ENCODE measurements around the gene KDM4C.

DNA sequence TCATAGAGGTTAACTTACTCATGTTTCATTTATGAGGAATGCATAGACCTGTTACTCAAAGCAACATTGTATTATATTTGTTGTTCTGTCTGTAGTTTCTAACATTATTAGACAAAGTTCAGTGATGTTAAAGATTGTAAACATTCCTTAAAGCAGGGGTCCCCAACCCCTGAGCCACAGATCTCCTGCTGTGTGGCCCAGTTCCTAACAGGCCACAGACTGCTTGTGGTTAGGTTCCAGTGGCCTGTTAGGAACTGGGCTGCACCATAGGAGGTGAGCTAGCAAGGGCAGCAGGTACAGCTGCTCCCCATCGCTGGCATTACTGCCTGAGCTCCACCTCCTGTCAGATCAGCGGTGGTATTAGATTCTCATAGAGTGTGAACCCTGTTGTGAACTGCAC is 181.1 kb downstream of the KDM4C start:
- TF ChIP-seq, protein P1, sequence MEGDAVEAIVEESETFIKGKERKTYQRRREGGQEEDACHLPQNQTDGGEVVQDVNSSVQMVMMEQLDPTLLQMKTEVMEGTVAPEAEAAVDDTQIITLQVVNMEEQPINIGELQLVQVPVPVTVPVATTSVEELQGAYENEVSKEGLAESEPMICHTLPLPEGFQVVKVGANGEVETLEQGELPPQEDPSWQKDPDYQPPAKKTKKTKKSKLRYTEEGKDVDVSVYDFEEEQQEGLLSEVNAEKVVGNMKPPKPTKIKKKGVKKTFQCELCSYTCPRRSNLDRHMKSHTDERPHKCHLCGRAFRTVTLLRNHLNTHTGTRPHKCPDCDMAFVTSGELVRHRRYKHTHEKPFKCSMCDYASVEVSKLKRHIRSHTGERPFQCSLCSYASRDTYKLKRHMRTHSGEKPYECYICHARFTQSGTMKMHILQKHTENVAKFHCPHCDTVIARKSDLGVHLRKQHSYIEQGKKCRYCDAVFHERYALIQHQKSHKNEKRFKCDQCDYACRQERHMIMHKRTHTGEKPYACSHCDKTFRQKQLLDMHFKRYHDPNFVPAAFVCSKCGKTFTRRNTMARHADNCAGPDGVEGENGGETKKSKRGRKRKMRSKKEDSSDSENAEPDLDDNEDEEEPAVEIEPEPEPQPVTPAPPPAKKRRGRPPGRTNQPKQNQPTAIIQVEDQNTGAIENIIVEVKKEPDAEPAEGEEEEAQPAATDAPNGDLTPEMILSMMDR (IDR thresholded peaks at IDR 0.05) = no peak
- no peak for TF ChIP-seq EP300 (IDR thresholded peaks at IDR 0.05)
